H9 (cell line): ENCODE data around the gene SOCS6. TPM values are rescaled to one million over a fixed set of nuclear protein-coding genes. Genes with fewer than 3 reads are reported as not detected.

Experiments used
- DNase-seq: peaks from one replicate; pipeline ENCODE4 v3.0.0-alpha.2; 2017
- H2AFZ ChIP-seq: one replicate; pipeline ENCODE4 v1.6.1; 2013; ENCODE audit warnings: mild to moderate bottlenecking, low read length, control low read depth, moderate library complexity
- H2AK5ac ChIP-seq: 2 replicates; pipeline ENCODE4 v1.6.1; 2013; ENCODE audit warnings: low read length, control low read depth, mixed read lengths; ENCODE audit not compliant: insufficient read length
- H2BK120ac ChIP-seq: one replicate; pipeline ENCODE4 v1.6.1; 2013; ENCODE audit warnings: low read depth, mild to moderate bottlenecking, low read length, control low read depth, inconsistent platforms; ENCODE audit not compliant: poor library complexity, severe bottlenecking
- H2BK12ac ChIP-seq: 2 replicates; pipeline ENCODE4 v1.6.1; 2013; ENCODE audit warnings: low read length, control low read depth, mixed read lengths, low read depth; ENCODE audit not compliant: insufficient read length
- H2BK15ac ChIP-seq: 2 replicates; pipeline ENCODE4 v1.6.1; 2013; ENCODE audit warnings: low read depth, low read length, control low read depth
- H2BK20ac ChIP-seq: one replicate; pipeline ENCODE4 v1.6.1; 2013; ENCODE audit warnings: low read depth, mild to moderate bottlenecking, low read length, control low read depth, inconsistent platforms; ENCODE audit not compliant: poor library complexity, severe bottlenecking
- H2BK5ac ChIP-seq: 2 replicates; pipeline ENCODE4 v1.6.1; 2013; ENCODE audit warnings: low read length, control low read depth, mixed read lengths; ENCODE audit not compliant: insufficient read length
- H3K14ac ChIP-seq: 2 replicates; pipeline ENCODE4 v1.6.1; 2013; ENCODE audit warnings: low read length, control low read depth; ENCODE audit not compliant: insufficient read depth
- H3K18ac ChIP-seq: 2 replicates; pipeline ENCODE4 v1.6.1; 2013; ENCODE audit warnings: low read depth, mild to moderate bottlenecking, mixed read lengths, low read length, control low read depth; ENCODE audit not compliant: insufficient read length
- H3K23ac ChIP-seq: 2 replicates; pipeline ENCODE4 v1.6.1; 2013; ENCODE audit warnings: low read length, control low read depth, mixed read lengths, low read depth; ENCODE audit not compliant: insufficient read length
- H3K23me2 ChIP-seq: 2 replicates; pipeline ENCODE4 v1.6.1; 2013; ENCODE audit warnings: low read depth, mild to moderate bottlenecking, mixed read lengths, low read length, control low read depth; ENCODE audit not compliant: insufficient read length, poor library complexity, severe bottlenecking
- H3K27ac ChIP-seq: 2 replicates; pipeline ENCODE4 v1.5.1; 2013; ENCODE audit warnings: low read length, control low read depth, mixed read lengths, low read depth; ENCODE audit not compliant: insufficient read length
- H3K27me3 ChIP-seq: 2 replicates; pipeline ENCODE4 v1.6.1; 2013; ENCODE audit warnings: low read length, control low read depth, inconsistent platforms; ENCODE audit not compliant: insufficient read depth
- H3K4ac ChIP-seq: 2 replicates; pipeline ENCODE4 v1.6.1; 2013; ENCODE audit warnings: low read depth, mild to moderate bottlenecking, control low read depth, inconsistent platforms, low read length, moderate library complexity
- H3K4me1 ChIP-seq: 2 replicates; pipeline ENCODE4 v1.6.1; 2013; ENCODE audit warnings: low read length, control low read depth, inconsistent platforms; ENCODE audit not compliant: insufficient read depth
- H3K4me2 ChIP-seq: 2 replicates; pipeline ENCODE4 v1.6.1; 2013; ENCODE audit warnings: low read length, control low read depth, mixed read lengths; ENCODE audit not compliant: insufficient read length, insufficient read depth
- H3K56ac ChIP-seq: 2 replicates; pipeline ENCODE4 v1.6.1; 2013; ENCODE audit warnings: low read depth, mild to moderate bottlenecking, mixed read lengths, low read length, control low read depth; ENCODE audit not compliant: insufficient read length
- H3K79me1 ChIP-seq: 2 replicates; pipeline ENCODE4 v1.6.1; 2013; ENCODE audit warnings: low read depth, mild to moderate bottlenecking, moderate library complexity, low read length, control low read depth, inconsistent platforms; ENCODE audit not compliant: insufficient read depth, poor library complexity, severe bottlenecking
- H3K79me2 ChIP-seq: 2 replicates; pipeline ENCODE4 v1.6.1; 2013; ENCODE audit warnings: low read length, control low read depth, inconsistent platforms; ENCODE audit not compliant: insufficient read depth
- H3K9ac ChIP-seq: 2 replicates; pipeline ENCODE4 v1.6.1; 2013; ENCODE audit warnings: low read length, control low read depth, mixed read lengths; ENCODE audit not compliant: insufficient read length; ENCODE audit errors: extremely low read depth
- H3K9me3 ChIP-seq: one replicate; pipeline ENCODE4 v1.6.1; 2013; ENCODE audit warnings: low read depth, low read length, inconsistent platforms; ENCODE audit not compliant: control insufficient read depth
- H3T11ph ChIP-seq: one replicate; pipeline ENCODE4 v1.6.1; 2013; ENCODE audit warnings: mild to moderate bottlenecking, low read length, control low read depth, inconsistent platforms
- H4K20me1 ChIP-seq: one replicate; pipeline ENCODE4 v1.6.1; 2013; ENCODE audit not compliant: control insufficient read depth, insufficient read length, insufficient read depth
- H4K5ac ChIP-seq: 2 replicates; pipeline ENCODE4 v1.6.1; 2013; ENCODE audit warnings: low read depth, mild to moderate bottlenecking, mixed read lengths, low read length, control low read depth; ENCODE audit not compliant: insufficient read length
- H4K8ac ChIP-seq: replicated peaks from 2 replicates; pipeline ENCODE4 v1.6.1; 2013; ENCODE audit warnings: low read length, control low read depth, mixed read lengths, low read depth; ENCODE audit not compliant: insufficient read length
- H4K91ac ChIP-seq: 2 replicates; pipeline ENCODE4 v1.6.1; 2013; ENCODE audit warnings: low read depth, mild to moderate bottlenecking, moderate library complexity, mixed read lengths, low read length, control low read depth; ENCODE audit not compliant: insufficient read length
- H3K27ac Mint-ChIP-seq, 3 experiments: 2 replicates in 2 of 3; 3 replicates in 1 of 3; pipeline ENCODE4 v1.8.0; 2020 to 2021; ENCODE audit warnings: mixed read lengths in 3 of 3, mild to moderate bottlenecking in 1 of 3, moderate library complexity in 1 of 3
- H3K27me3 Mint-ChIP-seq: 2 replicates; pipeline ENCODE4 v1.8.0; 2021; ENCODE audit warnings: low read depth, mild to moderate bottlenecking, moderate library complexity, mixed read lengths
- H3K36me3 Mint-ChIP-seq, 3 experiments: 2 replicates in 2 of 3; 3 replicates in 1 of 3; pipeline ENCODE4 v1.8.0; 2020 to 2021; ENCODE audit warnings: low read depth in 3 of 3, mixed read lengths in 3 of 3; ENCODE audit not compliant: insufficient read depth in 1 of 3
- H3K4me1 Mint-ChIP-seq, 2 experiments: 2 replicates each; pipeline ENCODE4 v1.8.0; 2020; ENCODE audit warnings: mixed read lengths in 2 of 2
- H3K4me3 Mint-ChIP-seq, 2 experiments: 2 replicates in 1 of 2; 3 replicates in 1 of 2; pipeline ENCODE4 v1.8.0; 2020 to 2021; ENCODE audit warnings: mild to moderate bottlenecking in 2 of 2, mixed read lengths in 2 of 2, moderate library complexity in 1 of 2
- H3K9me3 Mint-ChIP-seq, 2 experiments: 2 replicates in 1 of 2; 3 replicates in 1 of 2; pipeline ENCODE4 v1.8.0; 2020; ENCODE audit warnings: mild to moderate bottlenecking in 2 of 2, mixed read lengths in 2 of 2, moderate library complexity in 1 of 2
- whole genome bisulfite sequencing: extraction: QIAGEN DNeasy Blood & Tissue Kit; methylation state at CpG from one replicate; pipeline ENCODE4 v1.1.7; 2013; ENCODE audit warnings: missing lambda C conversion rate, low lambda C conversion rate, mixed read lengths; ENCODE audit not compliant: insufficient read length; ENCODE audit errors: extremely low coverage; 5-methylcytosine and 5-hydroxymethylcytosine counted together
- total RNA-seq: library from RNA; stranded (reverse); gene quantifications from 2 replicates; pipeline ENCODE4 v1.2.1, GENCODE V29; 2021
- TF ChIP-seq, protein P1 (sequence below): fragments of 200-600 bp; sonication (generic); conservative IDR thresholded peaks from 3 replicates; pipeline ENCODE4 v1.8.0; 2021; ENCODE audit warnings: antibody characterized with exemption, mild to moderate bottlenecking

The SOCS6 gene
- total RNA-seq, 1 experiment from 2014 or later, result 24.5 TPM

- H2BK12ac ChIP-seq, result no peak overlapping the region
- peaks cover 16 to 31% (median 25%) of the 10 kb centered on the region in 3 experiments for H3K36me3 Mint-ChIP-seq
- no peak overlapping the region for H2BK120ac ChIP-seq
- no peak overlapping the region for H2AFZ ChIP-seq
- no peak overlapping the region for H2AK5ac ChIP-seq
- H2BK15ac ChIP-seq, result no peak overlapping the region
- H3K27ac Mint-ChIP-seq, result peak overlapping the region in 2 of 3 experiments; percentile 93 to 97; a peak in 4 of 7 replicates
- no peak overlapping the region for H3K56ac ChIP-seq
- H3K79me1 ChIP-seq, result no peaks in the 10 kb centered on the region
- H3T11ph ChIP-seq, result no peak overlapping the region
- H3K23ac ChIP-seq, result no peak overlapping the region
- no peak overlapping the region for H3K14ac ChIP-seq
- no peaks in the 10 kb centered on the region for H4K20me1 ChIP-seq
- no peaks in the 10 kb centered on the region for H3K27me3 Mint-ChIP-seq
- H3K4me1 ChIP-seq, result no peaks in the 10 kb centered on the region
- H3K9ac ChIP-seq, result no peak overlapping the region
- TF ChIP-seq, protein P1, sequence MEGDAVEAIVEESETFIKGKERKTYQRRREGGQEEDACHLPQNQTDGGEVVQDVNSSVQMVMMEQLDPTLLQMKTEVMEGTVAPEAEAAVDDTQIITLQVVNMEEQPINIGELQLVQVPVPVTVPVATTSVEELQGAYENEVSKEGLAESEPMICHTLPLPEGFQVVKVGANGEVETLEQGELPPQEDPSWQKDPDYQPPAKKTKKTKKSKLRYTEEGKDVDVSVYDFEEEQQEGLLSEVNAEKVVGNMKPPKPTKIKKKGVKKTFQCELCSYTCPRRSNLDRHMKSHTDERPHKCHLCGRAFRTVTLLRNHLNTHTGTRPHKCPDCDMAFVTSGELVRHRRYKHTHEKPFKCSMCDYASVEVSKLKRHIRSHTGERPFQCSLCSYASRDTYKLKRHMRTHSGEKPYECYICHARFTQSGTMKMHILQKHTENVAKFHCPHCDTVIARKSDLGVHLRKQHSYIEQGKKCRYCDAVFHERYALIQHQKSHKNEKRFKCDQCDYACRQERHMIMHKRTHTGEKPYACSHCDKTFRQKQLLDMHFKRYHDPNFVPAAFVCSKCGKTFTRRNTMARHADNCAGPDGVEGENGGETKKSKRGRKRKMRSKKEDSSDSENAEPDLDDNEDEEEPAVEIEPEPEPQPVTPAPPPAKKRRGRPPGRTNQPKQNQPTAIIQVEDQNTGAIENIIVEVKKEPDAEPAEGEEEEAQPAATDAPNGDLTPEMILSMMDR, result no peak
- H4K8ac ChIP-seq, result no peak overlapping the region
- no peak overlapping the region for H3K4ac ChIP-seq
- H2BK20ac ChIP-seq, result no peak overlapping the region
- H3K9me3 Mint-ChIP-seq, result peaks cover 6 to 9% of the 10 kb centered on the region in 2 experiments; a peak in 4 of 5 replicates
- H4K91ac ChIP-seq, result no peak overlapping the region
- peak; percentile 69 for DNase-seq
- H3K27me3 ChIP-seq, result no peaks in the 10 kb centered on the region
- no CpG with 5 or more reads among the region's 4 CpGs for WGBS
- no peak overlapping the region for H3K18ac ChIP-seq
- no peak overlapping the region for H4K5ac ChIP-seq
- peaks cover 7% of the 10 kb centered on the region for H3K9me3 ChIP-seq
- no peaks in the 10 kb centered on the region for H3K79me2 ChIP-seq
- no peak overlapping the region for H3K27ac ChIP-seq
- peaks cover 13 to 16% of the 10 kb centered on the region in 2 experiments for H3K4me1 Mint-ChIP-seq
- no peak overlapping the region for H3K4me2 ChIP-seq
- H2BK5ac ChIP-seq, result no peak overlapping the region
- H3K4me3 Mint-ChIP-seq, result no peak overlapping the region
- H3K23me2 ChIP-seq, result no peaks in the 10 kb centered on the region
Observed at GRCh38 chr18:70337139-70337972, 48.5 kb downstream of the SOCS6 start.
